NT2/D1 (cell line): Measurements from ENCODE around the gene HNRNPR.

Experiments used
- YY1 ChIP-seq: IDR thresholded peaks from 2 replicates; pipeline ENCODE4 v1.6.1; 2011; ENCODE audit not compliant: insufficient read length, insufficient read depth
- ZNF274 ChIP-seq: IDR thresholded peaks from 2 replicates; pipeline ENCODE4 v1.6.1; 2011; ENCODE audit warnings: mild to moderate bottlenecking, low read depth, low read length

- TF ChIP-seq YY1 (no peak), ZNF274 (no peak)
Measured at GRCh38 chr1:23276531-23276930, 67.6 kb downstream of the HNRNPR start.
